Stimulated activated CD4-positive, alpha-beta T cell treated with anti-CD3 and anti-CD28 coated beads, Interleukin-15, amount 100 ng/mL, for 24 hours (primary cell): ENCODE measurements around the gene PRKACB.
"Not testable (repeated sequence)": the region's sequence is repeated elsewhere in the genome, so short reads cannot be mapped to it uniquely, and the experiment has no call there.

ENCODE experiments used
- DNase-seq: peaks from one replicate; pipeline ENCODE4 v3.0.0-alpha.2; 2020

The PRKACB gene

DNA sequence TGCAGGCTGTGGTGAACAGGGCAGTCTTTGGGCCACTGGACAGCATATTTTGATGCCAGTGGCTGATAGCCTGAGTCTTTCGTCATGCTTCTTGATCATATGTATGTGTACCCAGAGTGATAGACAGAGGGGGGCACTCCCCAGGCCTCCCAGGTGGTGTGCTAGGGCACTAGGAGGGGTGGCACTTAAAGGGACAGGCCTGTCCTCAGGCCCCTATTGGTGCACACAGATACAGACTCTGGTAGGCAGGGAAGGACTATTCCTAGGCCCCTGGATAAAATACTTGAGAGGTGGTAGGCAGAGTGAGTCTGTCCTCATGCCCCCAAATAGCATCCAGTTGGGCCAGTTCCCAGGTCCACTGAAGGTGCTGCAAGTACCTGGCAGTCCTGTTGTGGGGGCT, 80.8 kb downstream of the PRKACB start:
- no peak for DNase-seq

DNA sequence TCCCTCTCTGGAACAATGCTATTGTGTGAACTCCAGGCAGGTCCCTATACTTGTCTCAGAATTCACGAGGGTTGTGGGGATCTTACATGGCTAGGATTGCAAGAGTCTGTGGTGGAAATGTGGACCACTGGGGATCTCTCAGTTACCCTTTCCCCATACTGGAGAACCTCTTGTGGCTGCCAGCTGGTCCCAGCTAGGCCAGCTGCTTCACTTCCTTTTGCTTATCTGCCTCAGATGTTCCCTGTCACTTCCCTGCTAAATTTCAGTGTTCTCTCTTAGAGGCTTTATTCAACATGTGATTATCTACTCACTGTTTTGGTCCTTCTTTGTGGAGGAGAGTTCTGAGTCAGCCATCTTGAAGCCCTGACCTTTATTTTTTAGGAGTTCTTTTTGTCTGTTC, 81.6 kb downstream of the PRKACB start:
- DNase-seq = no peak

GRCh38 chr1:84232676-84233075, 88.6 kb downstream of the PRKACB start:
- DNase-seq = not testable (repeated sequence)

GRCh38 chr1:84236256-84236655, 92.2 kb downstream of the PRKACB start:
- DNase-seq = no peak

- no peak for DNase-seq
These were observed 98.6 kb downstream of the PRKACB start for GRCh38 chr1:84242641-84243040.

GRCh38 chr1:84245563-84245962, 101.5 kb downstream of the PRKACB start:
- no peak for DNase-seq

- DNase-seq = no peak
These were observed 102.1 kb downstream of the PRKACB start for GRCh38 chr1:84246213-84246612.

- no peak for DNase-seq
These were observed 103.6 kb downstream of the PRKACB start for GRCh38 chr1:84247425-84248220.

- DNase-seq = no peak
These were observed 106.6 kb downstream of the PRKACB start for GRCh38 chr1:84250668-84251067.

- no peak for DNase-seq
These were observed 109.0 kb downstream of the PRKACB start for GRCh38 chr1:84253036-84253435.

- no peak for DNase-seq
These were observed 109.8 kb downstream of the PRKACB start for GRCh38 chr1:84253891-84254290.

- DNase-seq = no peak
These were observed 110.7 kb downstream of the PRKACB start for GRCh38 chr1:84254703-84255238.

DNA sequence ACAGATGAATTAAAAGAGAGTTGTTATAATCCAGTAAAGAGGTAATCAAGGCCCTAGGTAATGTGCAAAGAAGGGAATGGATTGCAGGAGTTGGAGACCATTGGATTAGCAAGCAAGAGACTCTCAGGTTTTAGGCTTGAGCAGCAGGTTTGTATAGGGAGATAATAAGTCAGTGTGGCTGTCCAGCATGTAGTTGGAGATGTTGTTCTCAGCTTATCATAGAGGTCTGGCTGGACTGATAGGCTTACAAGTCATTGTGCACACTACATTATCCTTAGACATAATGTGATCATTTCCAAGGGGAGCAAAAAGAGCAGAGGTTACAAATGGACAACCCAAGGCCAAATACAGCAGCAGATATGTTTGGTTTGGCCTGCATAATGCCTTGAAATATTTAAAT, 111.5 kb downstream of the PRKACB start:
- DNase-seq = no peak

- no peak for DNase-seq
These were observed 113.5 kb downstream of the PRKACB start for GRCh38 chr1:84257617-84258016.

GRCh38 chr1:84259376-84259775, 115.3 kb downstream of the PRKACB start:
- no peak for DNase-seq

GRCh38 chr1:84259989-84260388, 115.9 kb downstream of the PRKACB start:
- no peak for DNase-seq

DNA sequence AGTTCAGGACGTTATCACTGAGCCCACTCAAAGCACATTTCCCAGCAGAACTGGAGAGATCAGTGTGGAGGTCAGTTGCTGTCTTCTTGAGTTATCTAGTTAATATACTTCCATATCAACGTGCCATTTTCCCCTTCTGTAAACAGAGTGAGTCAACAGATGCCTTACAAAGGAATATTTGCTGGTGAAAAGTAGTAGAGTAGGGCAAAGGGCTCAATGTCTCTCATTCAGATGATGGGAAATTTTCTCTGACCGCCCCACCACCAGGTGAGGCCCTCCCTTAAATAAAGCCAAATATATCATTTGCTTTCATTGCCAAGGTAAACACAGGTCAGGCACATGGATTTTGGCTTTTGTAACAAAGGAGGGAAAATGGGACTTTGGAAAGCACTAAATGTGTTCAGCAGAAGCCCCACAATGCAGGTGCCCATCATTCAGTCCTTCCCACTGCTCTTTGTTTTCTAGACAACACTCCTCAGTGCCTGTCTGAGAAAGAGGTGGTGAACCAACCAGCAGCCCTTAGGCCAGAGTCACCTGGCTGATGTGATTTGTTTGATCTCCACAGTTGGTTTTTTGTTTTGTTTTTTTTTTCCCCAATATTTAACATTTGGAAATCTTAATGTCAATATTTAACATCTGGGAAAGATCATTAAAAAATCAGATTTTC, 116.9 kb downstream of the PRKACB start:
- DNase-seq = no peak

DNA sequence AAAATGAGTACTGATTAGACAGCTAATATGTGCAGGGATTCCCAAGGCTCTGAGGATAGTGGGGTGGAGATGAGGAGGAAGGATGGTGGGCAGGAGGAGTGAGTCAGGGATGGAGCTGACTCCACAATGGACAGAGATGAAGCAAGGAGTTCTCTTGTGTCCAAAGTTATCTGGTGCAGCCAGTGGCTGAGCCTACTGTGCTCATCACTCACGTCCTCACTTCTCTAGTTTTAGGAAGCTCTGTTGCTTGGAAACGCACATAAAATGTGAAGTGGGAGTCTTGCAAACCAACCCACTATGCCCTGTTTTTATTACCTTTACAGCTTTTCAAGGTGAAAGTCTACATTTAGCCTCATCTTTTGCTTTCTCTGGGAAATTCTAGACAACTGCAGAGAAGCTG, 120.9 kb downstream of the PRKACB start:
- DNase-seq = no peak

GRCh38 chr1:84265867-84266266, 121.8 kb downstream of the PRKACB start:
- no peak for DNase-seq

DNA sequence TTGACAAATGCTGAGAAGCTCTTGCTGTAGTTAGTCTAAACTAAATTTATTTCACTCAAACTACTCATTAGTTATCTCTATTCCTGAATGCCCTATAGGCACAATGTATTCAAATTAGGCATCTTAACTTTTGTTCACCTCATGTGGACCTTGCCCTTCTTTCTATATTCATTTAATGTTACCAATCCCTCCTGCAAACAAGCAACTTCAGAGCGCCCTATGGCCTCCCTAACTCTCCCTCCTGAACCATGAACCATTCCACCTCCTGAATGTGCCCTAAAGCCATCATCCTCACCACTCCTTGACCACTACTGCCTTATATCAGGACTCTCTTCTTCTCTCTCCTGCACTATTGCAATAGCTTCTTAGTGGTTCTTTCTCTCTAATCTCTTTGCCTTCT, 122.7 kb downstream of the PRKACB start:
- DNase-seq = no peak

DNA sequence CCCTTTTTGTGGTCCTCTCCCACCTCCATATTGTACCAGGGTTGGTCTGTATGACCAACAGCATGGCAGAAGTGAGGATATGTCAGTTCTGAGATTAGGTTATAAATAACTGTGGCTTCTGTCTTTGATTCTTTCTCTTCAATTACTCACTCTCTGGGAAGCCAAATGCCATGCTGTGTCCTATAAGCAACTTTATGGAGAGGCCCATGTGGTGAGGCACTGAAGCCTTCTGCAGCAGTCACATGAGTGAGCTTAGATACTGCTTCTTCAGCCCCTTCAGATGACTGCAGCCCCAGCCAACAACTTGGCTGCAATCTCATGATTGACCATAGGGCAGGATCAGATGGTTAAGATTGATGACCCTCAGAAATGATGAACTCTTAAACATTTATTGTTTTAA, 123.4 kb downstream of the PRKACB start:
- no peak for DNase-seq

DNA sequence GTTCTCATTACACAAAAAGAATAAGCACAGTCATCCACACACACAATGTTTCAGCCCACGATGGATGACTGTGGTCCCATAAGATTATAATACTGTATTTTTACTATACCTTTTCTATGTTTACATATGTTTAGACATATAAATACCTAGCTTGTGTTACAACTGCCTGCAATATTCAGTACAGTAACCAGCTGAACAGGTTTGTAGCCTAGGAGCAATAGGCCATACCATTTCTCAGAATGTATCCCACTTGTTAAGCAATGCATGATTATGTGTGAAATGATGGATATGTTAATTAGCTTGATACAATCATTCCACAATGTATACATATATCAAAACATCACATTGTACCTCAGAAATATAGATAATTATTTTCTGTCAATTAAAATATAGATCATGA, 124.3 kb downstream of the PRKACB start:
- DNase-seq = no peak

GRCh38 chr1:84269306-84269705, 125.2 kb downstream of the PRKACB start:
- DNase-seq = no peak

DNA sequence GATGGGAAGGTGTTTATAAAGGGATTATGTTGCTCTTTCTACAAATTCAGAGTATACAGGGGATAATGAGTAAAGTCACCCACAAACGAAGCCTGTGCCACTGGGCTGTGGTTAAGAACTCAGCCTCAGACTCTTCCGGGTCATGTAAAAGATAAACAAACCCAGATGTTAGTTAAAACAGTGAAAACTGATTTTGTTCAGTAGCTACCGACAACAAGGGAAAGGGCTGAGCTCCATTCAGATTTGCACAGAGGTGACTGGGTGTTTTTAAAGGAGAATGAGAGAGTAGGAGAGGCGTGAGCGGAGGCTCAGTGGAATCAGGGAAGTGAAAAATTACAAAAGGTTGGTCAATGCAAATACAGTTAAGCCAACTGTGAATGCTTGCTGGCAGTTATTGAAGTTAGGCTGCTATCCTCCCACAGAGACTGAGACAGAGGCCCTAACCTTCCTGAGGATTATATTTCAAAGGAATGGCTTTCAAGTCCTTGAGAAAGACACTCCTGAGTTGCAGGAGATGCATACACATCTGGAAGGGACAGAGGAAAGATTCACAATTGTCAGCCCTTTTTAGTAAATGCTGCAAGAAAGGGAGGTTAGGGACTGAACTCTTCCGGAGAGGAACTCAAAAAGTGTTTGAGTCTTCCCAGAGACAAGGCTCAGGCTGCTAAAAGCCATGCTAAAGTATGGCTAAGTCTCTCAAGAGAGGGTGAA, 127.5 kb downstream of the PRKACB start:
- DNase-seq = no peak
